Stimulated activated naive CD4-positive, alpha-beta T cell treated with Interleukin-2 at 50 U/mL for 16 hours (primary cell): Measurements from ENCODE around the gene MET.
A peak's percentile ranks its signal among the peaks of the same experiment; 100 is the strongest.
"Not testable (repeated sequence)": the region's sequence is repeated elsewhere in the genome, so short reads cannot be mapped to it uniquely, and the experiment has no call there.

Source experiments
- DNase-seq: peaks from one replicate; lab custom pipeline; 2025; lab: John Stamatoyannopoulos, UW

Gene MET

DNA sequence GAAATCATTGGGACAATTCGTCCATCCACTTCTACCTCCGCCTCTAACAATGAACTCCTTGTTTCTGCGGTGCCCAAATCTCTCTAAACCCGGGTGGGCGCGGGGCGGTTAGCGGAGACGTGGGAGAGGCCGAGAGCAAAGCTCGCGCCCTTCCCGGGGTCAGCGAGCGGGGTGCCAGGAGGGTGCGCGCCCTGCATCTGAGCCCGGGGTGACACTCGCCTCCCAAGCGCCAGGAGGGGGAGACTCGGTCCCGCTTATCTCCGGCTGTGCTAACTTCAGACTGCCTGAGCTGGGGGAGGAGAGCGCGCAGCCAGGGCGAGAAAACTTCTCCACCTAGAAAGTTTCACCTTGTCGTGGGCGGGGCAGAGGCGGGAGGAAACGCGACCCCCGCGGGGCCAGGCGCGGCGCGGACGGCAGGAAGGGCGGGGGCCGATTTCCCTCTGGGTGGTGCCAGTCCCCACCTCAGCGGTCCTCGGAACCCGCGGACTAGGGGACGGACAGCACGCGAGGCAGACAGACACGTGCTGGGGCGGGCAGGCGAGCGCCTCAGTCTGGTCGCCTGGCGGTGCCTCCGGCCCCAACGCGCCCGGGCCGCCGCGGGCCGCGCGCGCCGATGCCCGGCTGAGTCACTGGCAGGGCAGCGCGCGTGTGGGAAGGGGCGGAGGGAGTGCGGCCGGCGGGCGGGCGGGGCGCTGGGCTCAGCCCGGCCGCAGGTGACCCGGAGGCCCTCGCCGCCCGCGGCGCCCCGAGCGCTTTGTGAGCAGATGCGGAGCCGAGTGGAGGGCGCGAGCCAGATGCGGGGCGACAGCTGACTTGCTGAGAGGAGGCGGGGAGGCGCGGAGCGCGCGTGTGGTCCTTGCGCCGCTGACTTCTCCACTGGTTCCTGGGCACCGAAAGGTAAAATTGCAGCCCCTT is at the start of gene MET:
MET (plus strand) TSS at position 516 of the 915 bp plus-strand sequence. CDS start 26,889 bp downstream, outside the sequence.
- peak; percentile 7 for DNase-seq

DNA sequence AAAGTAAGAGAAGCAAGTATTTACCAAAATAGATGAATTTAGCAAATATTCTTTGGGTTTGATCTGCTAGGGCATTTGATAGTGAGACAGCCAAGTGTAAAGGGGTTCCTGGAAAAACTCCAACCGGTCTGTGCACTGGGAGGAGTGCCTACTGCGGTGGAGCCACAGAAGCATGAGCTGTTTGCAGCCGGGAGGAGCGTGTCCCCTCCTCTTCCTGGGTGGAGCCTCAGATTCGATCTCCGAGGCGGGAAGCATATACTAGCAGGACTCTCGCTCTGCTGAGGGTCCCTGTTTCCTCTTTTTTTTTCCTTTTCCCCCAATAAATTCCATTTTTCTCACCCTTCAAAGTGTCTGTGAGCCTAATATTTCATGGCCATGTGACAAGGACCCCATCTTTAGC is 45.1 kb upstream of the MET start:
- no peak for DNase-seq

DNA sequence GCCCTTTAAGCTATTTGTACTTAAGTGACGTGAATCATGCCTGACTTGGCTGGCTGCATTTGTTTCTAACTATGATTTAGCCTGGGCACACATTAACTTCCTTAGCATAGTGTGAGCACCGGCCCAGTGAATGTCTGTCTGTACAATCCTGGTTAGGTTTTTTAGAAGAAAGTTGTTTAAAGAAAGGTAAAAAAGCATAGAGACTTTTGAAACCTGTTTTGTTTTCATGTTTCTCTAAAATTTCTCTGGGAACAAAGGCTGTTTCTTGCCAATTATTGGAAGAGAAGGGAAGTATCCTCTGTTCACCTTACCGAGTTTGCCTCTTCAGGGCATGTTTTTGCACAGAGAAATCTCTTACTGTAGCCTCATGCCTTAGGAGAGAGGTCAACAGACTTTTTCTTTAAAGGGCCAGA is 42.9 kb upstream of the MET start:
- DNase-seq = no peak

DNA sequence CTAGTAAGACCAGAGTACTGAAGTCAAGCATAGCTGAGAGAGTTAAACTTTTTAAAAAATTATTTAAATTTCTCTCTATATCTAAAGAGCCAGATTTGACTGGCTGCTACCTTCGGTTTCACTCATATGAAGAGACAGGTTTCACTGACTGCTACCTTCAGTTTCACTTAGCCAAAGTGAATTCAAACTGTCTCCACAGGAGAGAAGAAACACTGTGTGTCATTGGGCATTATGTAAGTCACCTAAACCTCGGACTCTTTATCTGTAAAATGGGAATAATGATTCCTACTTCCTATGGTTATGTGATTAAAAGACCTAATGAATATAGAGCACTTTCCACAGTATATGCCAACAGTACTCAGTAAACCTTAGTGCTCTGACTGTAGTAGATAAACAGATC is 41.6 kb upstream of the MET start:
- no peak for DNase-seq

DNA sequence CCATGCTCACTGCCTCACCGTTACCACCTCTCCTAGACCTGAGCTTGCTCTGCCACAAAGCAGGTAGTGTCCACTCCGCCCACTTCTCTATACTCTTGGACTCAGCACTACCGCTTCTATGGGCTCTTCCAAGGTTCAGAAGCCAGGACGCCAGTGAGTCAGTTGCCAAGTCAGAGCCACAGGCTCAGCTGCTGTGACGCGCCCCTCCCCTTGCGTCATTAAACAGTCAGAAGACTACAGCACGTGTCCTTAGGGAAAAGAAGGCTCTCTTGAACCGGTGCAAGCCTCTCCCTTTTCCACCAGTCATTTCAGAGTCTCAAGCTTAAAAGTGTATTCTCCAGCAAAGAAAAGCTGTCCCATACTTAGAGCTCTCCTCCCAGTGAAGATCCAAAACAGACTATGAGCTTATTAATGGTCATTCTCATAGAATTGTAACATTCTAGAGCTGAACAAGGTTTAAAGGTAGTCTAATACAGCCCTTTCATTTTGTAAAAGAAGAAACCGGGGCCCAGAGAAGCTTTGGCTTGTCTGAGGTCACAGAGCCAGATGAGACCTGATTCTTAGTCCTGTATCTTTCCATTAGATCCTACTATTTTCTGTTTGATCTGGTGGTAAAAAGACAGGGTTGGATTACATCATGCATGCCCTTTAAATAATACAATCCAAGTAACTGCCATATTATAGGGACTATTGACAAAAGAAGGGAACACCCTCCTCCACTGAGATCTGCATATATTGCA is 40.9 kb upstream of the MET start:
- no peak for DNase-seq

DNA sequence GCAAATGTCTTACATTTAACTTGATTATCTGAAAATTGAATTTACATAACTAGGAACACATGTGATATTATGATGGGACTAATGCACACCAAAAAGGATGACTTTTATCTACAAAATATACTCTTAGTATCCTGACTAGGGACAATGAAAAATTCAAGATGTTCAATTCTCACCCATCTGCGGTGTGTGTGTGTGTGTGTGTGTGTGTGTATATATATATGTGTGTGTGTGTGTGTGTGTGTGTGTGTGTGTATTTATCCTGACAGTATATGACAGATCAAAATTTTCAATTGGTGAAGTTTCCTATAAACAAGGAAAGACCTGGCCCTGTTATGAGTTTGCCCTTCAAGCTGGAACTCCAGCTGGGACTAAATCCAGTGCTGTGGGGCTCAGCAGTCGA is 40.3 kb upstream of the MET start:
- DNase-seq = no peak

DNA sequence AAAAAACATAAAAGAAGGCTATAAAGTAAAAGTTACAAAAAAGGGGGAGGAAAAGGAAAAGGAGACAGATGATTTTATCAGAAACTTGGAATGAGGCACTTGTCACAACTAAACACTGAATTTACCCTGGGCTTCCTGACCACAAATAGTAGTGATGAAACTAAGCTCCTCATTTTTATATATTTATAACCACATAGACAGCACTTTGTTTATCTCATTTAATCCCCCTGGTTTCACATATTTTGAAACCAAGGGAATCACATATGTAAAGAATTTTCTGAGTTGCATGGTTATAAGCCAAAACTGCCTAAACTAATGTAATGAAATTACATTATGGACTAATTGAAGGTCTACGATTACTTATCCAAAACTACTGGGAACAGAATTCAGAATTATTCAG is 39.6 kb upstream of the MET start:
- no peak for DNase-seq

DNA sequence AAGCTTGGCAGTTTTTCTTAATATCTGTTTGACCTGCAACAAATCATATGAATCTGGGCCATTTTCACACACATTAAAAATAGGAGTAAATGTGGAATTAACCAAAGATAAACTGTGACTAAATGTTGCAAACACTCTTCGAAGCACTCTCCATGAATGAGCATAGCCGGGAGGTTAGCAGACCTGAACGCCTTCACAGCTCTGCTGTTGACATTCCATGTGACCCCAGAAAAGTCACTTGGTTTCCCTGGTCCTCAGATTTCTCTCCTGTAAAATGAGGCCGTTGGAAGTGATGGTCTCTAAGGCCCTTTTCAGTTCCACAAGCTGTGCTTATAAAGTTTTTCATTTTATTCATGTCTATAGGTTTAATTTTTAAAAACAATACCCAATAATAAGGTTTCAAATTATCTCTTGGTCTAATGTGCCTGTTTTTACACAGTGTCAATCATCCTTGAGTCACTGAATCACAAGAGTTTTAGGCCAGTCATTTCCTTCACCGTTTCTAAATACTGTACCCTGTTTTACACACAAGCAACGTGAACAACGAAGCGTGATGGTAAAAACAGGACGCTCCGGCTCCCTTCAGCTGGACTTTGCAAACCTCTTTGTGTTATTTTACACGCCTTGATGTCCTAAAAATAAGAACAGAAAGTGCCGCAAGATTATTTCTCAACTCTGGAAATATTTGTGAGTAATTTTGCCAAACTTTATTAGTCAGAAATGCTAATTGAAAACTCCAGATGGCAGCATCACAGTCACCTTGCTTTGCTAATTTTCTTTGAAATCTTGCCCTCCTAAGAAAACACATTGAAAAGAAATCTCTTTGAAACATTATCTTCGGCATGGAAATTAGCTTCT is 38.6 kb upstream of the MET start:
- DNase-seq = no peak

DNA sequence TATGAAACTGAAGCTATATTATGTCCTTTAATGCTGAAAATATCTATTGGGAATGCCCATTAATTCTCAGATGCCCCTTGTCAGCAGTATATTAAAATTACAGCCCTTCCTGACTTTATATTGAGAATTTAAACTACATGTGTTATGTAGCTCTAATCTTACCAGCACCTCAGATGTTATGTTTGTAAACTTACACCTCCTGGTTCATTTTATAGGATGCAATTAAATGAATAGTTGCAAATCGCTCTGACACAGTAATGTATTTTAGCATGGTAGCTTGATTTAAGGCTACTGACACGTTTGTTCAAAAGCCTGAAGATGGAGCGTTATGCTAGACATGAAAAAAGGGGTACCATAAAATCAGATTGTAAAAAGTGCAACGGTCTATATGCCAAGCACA is 35.0 kb upstream of the MET start:
- DNase-seq = no peak

DNA sequence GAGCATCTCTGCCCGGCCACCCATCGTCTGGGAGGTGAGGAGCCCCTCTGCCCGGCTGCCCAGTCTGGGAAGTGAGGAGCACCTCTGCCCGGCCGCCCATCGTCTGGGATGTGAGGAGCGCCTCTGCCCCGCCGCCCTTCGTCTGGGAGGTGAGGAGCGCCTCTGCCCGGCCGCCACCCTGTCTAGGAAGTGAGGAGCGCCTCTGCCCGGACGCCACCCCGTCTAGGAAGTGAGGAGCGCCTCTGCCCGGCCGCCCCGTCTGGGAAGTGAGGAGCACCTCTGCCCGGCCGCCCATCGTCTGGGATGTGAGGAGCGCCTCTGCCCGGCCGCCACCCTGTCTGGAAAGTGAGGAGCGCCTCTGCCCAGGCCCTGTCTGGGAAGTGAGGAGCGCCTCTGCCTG is 33.4 kb upstream of the MET start:
- not testable (repeated sequence) for DNase-seq

DNA sequence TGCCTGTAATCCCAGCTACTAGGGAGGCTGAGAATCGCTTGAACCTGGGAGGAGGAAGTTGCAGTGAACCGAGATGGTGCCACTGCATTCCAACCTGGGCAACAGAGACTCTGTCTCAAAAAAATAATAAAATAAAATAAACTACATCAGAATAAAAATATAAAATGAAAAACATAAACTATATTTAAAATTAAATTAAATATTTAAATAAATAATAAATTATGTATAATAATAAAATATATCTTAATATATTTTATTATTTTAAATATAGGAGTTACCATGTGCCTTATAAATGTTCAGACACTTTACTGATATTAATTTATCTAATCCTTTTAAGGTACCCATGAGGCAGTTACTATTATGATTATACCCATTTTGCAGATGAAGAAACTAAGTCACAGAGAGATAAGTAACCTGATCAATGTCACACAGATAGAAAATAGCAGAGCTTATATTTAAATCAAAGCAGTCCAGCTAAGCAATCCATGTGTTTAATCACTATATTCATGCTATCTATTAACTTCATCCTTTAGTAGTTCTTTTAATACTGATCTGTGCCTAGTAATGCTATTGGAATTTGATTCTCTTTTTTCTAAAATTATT is 30.3 kb upstream of the MET start:
- DNase-seq = no peak

DNA sequence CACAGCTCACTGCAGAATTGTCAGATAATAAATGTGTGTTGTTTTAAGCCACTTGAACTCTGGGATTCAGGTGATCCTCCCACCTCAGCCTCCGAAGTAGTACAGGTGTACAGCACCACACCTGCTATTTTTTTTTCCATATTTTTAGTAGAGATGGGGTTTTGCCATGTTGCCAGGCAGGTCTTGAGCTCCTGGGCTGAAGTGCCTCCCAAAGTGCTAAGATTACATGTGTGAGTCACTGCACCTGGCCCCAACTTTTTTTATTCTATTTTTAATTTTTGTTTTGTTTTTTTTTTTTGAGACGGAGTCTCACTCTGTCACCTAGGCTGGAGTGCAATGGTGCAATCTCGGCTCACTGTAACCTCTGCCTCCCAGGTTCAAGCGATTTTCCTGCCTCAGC is 28.8 kb upstream of the MET start:
- DNase-seq = not testable (repeated sequence)

DNA sequence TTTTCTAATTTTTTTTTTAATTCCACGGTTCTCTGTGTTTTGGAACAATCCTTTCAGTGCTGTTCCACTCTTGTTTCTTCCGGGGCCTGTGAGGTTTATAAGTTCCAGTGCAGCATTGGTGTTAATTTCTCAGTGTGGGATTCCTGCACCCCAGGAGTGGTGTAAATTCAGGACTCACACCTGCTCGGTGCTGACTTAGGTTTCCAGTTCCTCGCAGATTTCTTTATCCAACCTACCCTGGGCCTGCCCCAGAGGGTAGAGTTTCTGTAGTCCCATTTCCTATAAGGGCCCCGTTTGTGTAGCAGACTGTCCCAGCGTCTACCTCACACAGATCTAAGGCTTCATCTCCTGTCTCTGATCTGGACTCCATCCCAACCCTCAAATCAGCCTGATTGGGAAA is 27.4 kb upstream of the MET start:
- no peak for DNase-seq

DNA sequence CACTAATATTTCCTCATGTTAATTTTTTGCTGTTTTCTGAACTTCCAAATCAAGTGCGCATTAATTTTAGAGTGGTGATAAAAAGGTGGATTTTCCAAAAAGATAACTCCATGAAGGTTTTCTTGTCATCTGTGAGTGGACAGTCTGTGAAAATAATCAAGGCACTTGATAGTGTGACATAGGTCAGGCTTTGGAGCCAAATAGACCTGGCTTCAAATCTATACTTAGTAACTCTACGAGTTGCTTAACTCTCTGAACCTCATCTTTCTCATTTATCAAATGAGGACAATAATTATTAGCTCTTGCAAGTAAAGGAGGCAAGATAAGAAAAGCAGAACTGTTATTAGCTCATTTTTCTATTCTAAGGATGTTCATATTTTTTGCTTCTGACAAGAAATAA is 24.7 kb upstream of the MET start:
- DNase-seq = no peak

DNA sequence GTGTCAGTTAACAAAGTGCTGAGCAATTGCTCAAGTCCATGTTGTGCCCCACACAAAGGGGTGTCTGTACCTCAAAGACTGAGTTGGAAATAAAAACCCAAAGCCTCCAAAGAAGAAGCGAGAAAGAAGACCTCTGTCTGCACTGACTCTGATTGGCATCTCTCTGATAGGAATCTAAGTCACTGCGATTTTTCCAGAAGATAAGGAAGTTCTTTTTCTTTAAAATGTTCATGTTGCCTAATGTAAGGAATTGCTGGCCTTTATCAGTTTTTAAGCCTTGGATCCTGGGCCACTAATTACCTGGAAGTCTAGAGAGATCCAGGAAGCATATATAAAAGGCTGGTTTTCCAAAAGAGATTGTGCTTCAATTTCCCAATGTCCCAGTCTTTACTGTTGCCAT is 24.1 kb upstream of the MET start:
- no peak for DNase-seq

DNA sequence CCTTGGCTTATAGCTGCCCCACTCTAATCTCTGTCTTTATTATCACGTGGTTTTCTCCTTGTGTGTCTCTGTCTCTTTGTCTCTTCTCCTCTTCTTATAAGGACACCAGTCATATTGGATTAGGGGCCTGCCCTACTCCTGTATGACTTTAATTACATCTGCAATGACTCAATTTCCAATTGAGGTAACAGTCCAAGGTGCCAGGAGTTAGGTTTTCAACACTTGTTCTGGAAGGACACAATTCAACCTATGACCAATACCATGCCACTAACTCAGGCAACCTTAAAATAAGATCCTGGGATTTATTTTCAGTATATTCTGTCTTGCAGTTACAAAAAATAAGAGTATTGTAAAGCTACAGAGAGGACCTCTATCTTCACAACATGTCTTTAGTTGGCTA is 21.6 kb upstream of the MET start:
- DNase-seq = no peak

DNA sequence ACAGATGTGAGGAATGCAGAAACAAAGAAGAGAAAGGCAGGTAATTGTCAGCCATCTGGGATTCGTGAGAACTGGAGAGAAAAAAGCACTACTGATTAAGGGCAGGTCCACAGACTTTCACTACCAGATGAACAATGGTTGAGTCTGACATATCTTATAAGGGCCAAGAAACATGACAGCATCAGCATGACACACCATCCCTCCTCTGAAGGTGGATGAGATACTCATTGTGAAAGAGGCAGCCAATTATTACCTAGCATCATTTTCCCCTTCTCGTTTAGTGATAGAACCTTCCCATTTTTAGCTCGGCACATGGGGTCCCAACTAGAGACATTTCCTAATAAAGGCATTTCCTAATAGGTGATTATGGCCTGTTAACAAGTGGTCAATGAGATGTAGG is 19.2 kb upstream of the MET start:
- no peak for DNase-seq

DNA sequence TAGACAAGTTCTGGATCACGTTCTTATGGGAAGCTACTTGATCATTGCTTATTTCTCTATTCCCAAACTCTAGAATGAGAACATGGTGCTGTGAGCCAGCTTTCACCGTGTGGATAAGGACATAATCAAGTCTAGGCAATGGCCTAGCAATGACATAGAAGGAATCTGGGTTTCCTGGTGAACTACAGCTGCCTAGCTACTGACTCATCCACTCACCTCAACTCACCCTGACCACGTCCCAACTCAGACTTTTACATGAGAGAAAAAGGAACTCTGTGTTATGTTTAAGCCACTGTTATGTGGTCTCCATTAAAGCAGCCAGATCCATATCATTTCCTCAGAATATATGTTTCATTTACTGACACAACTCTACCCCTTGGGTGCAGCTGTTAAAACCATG is 18.8 kb upstream of the MET start:
- DNase-seq = no peak

DNA sequence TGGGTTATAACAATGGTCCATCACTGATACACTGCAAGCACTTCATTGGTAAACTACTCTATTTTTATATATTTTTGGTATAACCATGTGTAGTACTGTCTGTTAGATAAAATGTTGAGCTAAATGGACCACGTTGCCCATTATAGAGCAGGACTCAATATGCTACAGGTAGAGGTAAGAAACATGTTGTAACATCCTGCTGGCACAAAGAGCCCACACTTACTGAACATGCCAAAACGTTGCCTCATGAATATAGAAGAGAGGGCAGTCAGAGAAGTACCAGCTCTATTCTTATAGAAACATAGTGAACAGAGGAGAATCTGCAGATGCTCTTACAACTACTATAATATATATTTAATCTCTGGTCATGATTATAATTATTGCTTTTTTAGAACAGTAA is 18.4 kb upstream of the MET start:
- no peak for DNase-seq

DNA sequence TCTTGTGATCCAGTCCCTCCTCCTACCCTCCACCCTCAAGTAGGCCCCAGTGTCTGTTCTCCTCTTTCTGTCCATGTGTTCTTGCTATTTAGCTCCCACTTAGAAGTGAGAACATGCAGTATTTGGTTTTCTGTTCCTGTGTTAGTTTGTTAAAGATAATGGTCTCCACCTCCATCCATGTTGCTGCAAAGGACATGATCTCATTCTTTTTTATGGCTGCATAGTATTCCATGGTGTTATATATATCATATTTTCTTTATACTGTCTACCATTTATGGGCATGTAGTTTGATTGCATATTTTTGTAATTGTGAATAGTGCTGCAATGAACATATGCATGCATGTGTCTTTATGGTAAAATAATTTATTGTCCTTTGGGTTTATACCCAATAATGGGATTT is 12.7 kb upstream of the MET start:
- DNase-seq = not testable (repeated sequence)

DNA sequence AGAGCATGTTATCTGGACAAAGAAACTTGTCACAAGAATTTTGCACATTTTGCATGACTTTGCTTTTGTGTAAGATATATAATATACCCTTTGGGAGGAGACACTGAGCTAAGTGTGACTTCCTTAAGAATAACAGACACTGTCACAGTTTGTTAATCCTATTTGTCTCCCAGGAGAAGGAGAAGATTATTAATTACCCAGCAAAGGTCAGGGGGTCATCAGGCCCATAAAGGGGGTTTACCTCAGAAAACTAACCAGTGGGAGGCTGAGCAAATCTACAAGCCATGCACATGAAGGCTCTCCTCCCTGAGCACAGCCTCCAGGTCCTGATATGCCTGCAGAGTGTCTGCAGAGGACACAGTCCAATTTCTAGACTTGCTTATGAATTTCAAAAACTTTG is 10.1 kb upstream of the MET start:
- no peak for DNase-seq

DNA sequence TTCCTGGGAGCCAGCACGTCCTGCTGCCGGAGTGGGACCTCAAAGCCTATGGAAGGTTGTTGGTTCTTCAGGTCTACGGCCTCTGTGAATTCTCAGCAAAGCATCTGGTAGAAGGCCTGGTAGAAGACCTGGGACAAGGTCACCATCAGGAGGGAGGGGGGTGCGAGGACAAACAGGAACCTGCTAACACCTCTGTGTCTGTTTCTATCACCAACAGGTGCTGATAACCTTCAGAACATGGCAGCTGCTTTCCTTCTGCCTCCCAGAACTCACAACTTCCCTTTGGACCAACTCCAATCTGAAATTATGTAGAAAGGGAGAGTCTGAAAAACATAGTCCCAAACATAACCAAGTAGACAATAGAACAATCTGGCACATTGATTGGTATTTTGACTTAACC is 8.3 kb upstream of the MET start:
- DNase-seq = no peak
